ENCODE measurements around the gene MTARC2. TPM values are rescaled to one million over a fixed set of nuclear protein-coding genes. Genes with fewer than 3 reads are reported as not detected.

MTARC2 gene
- total and polyA plus RNA-seq, 2 of the 4 experiments (the other 2 are of a cell fraction), result 0.36 to 2.6 TPM

- no peak overlapping the region for H2BK120ac ChIP-seq (ENCODE audit: low read depth, low read length)
- no peak overlapping the region for H3K18ac ChIP-seq (ENCODE audit: low read depth, low read length)
- H4K20me1 ChIP-seq (ENCODE audit: insufficient read depth, low read length), result no peaks in the 10 kb centered on the region
- no peak overlapping the region for H2AK5ac ChIP-seq (ENCODE audit: low read depth, low read length)
- H3K4me1 ChIP-seq (ENCODE audit: control insufficient read depth, insufficient read depth, low read length), result no peaks in the 10 kb centered on the region
- no peak for DNase-seq
- POLR2A ChIA-PET (ENCODE audit: unreplicated experiment), result no interaction called here
- H4K8ac ChIP-seq (ENCODE audit: low read depth in 2 of 2, low read length in 2 of 2), result no peak overlapping the region
- H2BK15ac ChIP-seq (ENCODE audit: low read depth, low read length), result no peak overlapping the region
- H2BK20ac ChIP-seq (ENCODE audit: low read depth, low read length), result no peak overlapping the region
- no peak overlapping the region for H3K4me3 ChIP-seq (ENCODE audit: insufficient read depth, low read depth, low read length)
- dilution Hi-C loops (cut with HindIII; ENCODE audit: low sequenced_read_pairs, unreplicated experiment), result no loop called here
- H3K36me3 ChIP-seq (ENCODE audit: control insufficient read depth, insufficient read depth, low read length), result no peaks in the 10 kb centered on the region
- WGBS, 2 experiments (ENCODE audit: extremely low coverage in 2 of 2, insufficient read length in 1 of 2), result no CpG with 5 or more reads among the region's 2 CpGs
- H3K9me1 ChIP-seq (ENCODE audit: insufficient read depth, low read length), result no peaks in the 10 kb centered on the region; the same call in 1 of the 2 replicates
- no peak for ATAC-seq (ENCODE audit: low read depth)
- no peak overlapping the region for H3K14ac ChIP-seq (replicated peaks; ENCODE audit: low read depth, low read length)
- in situ Hi-C loops (cut with MboI; ENCODE audit: low sequenced_read_pairs), result no loop called here
- no peak overlapping the region for H2AFZ ChIP-seq (replicated peaks; ENCODE audit: low read length, poor library complexity)
- H4K5ac ChIP-seq (ENCODE audit: low read depth, low read length), result no peak overlapping the region
- H2AK9ac ChIP-seq (replicated peaks; ENCODE audit: low read depth, low read length, poor library complexity), result no peak overlapping the region
- H3K9ac ChIP-seq (ENCODE audit: low read depth, low read length), result no peak overlapping the region
- H3K4ac ChIP-seq (ENCODE audit: low read depth, low read length), result no peak overlapping the region
- TF ChIP-seq BHLHE40 (IDR thresholded peaks at IDR 0.05; ENCODE audit: low read depth, low read length) (no peak), MXI1 (IDR thresholded peaks at IDR 0.05; ENCODE audit: borderline replicate concordance, low read depth, low read length) (no peak), NFE2L2 (IDR thresholded peaks at IDR 0.05; ENCODE audit: low read depth, low read length) (no peak), CHD1 (IDR thresholded peaks at IDR 0.05; ENCODE audit: low read depth, low read length) (no peak), RCOR1 (IDR thresholded peaks at IDR 0.05; ENCODE audit: insufficient replicate concordance, low read length) (no peak)
- TF ChIP-seq, protein P1, sequence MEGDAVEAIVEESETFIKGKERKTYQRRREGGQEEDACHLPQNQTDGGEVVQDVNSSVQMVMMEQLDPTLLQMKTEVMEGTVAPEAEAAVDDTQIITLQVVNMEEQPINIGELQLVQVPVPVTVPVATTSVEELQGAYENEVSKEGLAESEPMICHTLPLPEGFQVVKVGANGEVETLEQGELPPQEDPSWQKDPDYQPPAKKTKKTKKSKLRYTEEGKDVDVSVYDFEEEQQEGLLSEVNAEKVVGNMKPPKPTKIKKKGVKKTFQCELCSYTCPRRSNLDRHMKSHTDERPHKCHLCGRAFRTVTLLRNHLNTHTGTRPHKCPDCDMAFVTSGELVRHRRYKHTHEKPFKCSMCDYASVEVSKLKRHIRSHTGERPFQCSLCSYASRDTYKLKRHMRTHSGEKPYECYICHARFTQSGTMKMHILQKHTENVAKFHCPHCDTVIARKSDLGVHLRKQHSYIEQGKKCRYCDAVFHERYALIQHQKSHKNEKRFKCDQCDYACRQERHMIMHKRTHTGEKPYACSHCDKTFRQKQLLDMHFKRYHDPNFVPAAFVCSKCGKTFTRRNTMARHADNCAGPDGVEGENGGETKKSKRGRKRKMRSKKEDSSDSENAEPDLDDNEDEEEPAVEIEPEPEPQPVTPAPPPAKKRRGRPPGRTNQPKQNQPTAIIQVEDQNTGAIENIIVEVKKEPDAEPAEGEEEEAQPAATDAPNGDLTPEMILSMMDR (conservative IDR thresholded peaks at IDR 0.05; ENCODE audit: low read depth, low read length), result no peak
- no peaks in the 10 kb centered on the region for H3K79me1 ChIP-seq (ENCODE audit: low read depth in 1 of 2, low read length in 2 of 2)
- H3K9me3 ChIP-seq (ENCODE audit: control insufficient read depth, insufficient read depth, low read length), result no peaks in the 10 kb centered on the region
- H4K91ac ChIP-seq (ENCODE audit: insufficient read depth, low read depth, low read length), result no peak overlapping the region
- intact Hi-C loops (cut with micrococcal nuclease), result no loop called here
- CTCF ChIA-PET, result interaction anchor here (1.3 kb wide), 1 partner anchor 32 kb away, joined by 3 read pairs; no protein-coding TSS in a partner anchor
- no TSS peak for BruUV-seq (replicated peaks)
- no peak overlapping the region for H3K56ac ChIP-seq (ENCODE audit: extremely low read depth, insufficient read depth, low read length)
- H3K27ac ChIP-seq (ENCODE audit: insufficient read depth, low read length), result no peak overlapping the region
- no peak overlapping the region for H3K4me2 ChIP-seq (ENCODE audit: low read depth, low read length)
- peaks cover 13% of the 10 kb centered on the region for H3K27me3 ChIP-seq (ENCODE audit: control insufficient read depth, insufficient read depth, low read length)
- no peak overlapping the region for H3K23ac ChIP-seq (ENCODE audit: low read depth, low read length)
- no peak overlapping the region for H2BK5ac ChIP-seq (ENCODE audit: low read depth, low read length, poor library complexity, severe bottlenecking)
Observed at GRCh38 chr1:220700556-220701179, 47.5 kb upstream of the MTARC2 start.
